CD4-positive, alpha-beta T cell treated with Interleukin-2 at 100 ng/mL for 4 hours (primary cell): ENCODE measurements around the gene TXNRD1.
A peak's percentile ranks its signal among the peaks of the same experiment; 100 is the strongest.
"Not testable (repeated sequence)": the region's sequence is repeated elsewhere in the genome, so short reads cannot be mapped to it uniquely, and the experiment has no call there.

Experiments used
- DNase-seq: peaks from one replicate; pipeline ENCODE4 v3.0.0-alpha.2; 2020; ENCODE audit warnings: low spot score

Gene TXNRD1

GRCh38 chr12:104280717-104281458, 65.3 kb downstream of the TXNRD1 start:
- no peak for DNase-seq

DNA sequence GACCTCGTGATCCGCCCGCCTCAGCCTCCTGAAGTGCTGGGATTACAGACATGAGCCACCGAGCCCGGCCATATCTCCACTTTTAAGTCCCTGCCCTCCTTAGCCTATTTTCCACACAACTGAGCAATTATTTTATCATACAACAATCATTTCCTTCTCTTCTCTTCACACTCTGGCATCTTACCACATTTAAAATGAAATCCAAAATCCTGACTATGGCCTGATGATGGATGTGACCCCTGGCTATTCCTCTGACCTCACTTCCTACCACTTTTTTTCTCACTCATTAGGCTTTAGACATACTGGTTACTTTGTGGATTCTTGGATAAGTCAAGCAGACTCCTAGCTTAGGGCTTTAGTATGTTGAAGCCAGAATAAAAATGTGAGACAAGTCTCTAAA, 66.1 kb downstream of the TXNRD1 start:
- DNase-seq = no peak

DNA sequence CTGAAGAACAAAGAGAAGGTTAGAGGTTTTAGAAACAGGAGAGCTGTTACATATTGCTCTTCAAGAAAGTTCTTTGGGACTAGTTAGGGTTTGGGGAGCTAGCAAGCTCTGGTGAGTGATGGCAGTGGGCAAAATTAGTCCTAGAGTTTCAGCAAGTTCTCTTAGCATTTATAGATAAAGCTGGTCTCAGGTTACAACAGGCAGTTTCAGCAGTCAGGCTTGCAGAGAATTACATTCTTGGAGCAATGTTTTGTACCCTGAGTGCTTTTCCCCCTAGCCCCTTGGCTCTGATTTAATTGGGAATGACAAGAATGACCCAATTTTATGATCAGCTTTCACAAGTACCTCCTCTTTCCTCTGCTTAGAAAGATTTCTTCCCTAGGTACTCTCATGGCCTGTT, 66.5 kb downstream of the TXNRD1 start:
- DNase-seq = no peak

- DNase-seq = no peak
Measured at GRCh38 chr12:104285740-104286515, 70.3 kb downstream of the TXNRD1 start.

GRCh38 chr12:104286516-104287482, 71.2 kb downstream of the TXNRD1 start:
- DNase-seq = peak; percentile 90

- DNase-seq = peak; percentile 84
Measured at GRCh38 chr12:104288635-104289274, 73.2 kb downstream of the TXNRD1 start.

- DNase-seq = no peak
Measured at GRCh38 chr12:104290320-104290719, 74.7 kb downstream of the TXNRD1 start.

DNA sequence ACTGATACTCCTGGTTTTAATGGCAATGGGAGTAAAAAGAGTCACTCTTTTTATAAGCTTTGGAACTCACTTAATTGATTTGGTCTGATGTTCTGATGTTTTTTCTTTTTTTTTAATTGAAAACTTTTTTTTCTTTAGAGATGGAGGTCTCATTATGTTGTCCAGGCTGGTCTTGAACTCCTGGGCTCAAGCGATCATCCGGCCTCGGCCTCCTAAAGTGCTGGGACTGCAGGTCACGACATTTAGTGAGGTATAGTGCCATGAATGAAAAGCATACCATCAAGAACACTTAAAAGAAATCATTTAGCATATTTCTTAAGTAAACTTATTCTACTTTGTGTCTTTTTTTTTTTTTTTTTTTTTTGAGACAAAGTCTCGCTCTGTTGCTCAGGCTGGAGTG, 75.3 kb downstream of the TXNRD1 start:
- DNase-seq = no peak

DNA sequence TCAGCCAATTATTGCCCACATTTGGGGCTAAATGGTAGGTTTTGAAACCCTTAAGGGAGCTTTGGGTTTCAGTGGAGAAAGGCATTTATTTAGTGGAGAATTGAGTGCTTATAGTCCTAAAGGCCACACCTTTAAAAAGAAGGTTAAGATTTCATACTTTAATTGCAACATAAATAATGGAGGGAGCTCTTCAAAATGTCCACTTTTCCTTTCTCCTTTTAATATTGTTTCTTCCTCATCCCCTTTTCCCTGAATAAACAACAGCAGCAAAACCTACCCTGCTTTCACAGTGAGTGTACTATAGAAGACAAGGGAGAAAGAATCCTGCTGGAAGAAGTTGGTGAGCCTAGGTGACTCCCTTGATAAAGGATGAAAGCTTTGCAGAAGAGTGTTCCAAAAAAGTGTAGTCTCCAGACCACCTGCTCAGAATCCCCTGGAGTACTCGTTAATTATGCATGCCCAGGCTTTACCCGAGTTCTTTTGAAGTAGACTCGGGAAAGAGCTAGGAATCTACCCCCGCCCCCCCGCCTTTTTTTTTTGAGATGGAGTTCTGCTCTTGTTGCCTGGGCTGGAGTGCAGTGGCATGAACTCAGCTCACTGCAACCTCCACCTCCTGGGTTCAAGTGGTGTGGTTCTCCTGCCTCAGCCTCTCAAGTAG, 76.4 kb downstream of the TXNRD1 start:
- DNase-seq = no peak

DNA sequence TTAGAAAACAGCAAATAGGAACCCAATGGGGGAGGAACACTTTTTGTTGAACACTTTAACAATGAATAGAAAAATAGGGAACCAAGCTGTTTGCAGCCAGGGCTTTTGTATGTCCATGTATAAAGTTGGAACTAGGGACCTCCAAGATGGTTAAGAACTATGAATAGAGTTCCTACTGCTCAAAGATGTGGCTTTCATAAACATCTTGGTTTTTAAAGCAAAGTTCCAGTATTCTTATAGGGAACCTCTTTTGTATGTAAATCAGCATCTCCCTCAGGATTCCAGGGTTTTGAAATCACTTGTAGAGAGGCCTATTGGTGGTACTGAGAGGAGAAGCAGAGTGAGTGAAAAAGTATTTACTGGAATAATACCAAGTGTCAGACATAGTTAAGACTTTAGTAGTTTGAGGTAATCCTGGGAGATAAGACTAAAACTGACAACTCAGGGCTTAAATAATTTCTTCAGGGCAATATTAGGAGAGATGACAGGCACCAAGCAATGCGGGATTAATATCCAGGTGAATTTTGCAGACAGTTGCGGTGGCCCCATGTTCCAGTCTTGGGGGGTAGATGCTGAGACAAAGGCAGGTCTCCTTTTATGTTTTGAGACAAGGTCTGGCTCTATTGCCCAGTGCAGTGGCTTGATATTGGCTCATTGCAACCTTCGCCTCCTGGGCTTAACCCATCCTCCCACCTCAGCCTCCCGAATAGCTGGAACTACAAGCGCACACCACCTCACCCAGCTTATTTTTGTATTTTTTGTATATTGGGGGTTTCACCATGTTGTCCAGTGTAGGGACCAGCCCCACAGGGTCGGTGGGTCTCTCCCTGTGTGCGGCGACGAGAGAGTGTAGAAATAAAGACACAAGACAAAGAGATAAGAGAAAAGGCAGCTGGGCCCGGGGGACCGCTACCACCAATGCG, 77.6 kb downstream of the TXNRD1 start:
- no peak for DNase-seq

- not testable (repeated sequence) for DNase-seq
Measured at GRCh38 chr12:104294158-104294859, 78.7 kb downstream of the TXNRD1 start.

- DNase-seq = no peak
Measured at GRCh38 chr12:104294927-104295668, 79.5 kb downstream of the TXNRD1 start.

- DNase-seq = no peak
Measured at GRCh38 chr12:104295954-104296353, 80.4 kb downstream of the TXNRD1 start.

- no peak for DNase-seq
Measured at GRCh38 chr12:104296718-104297117, 81.1 kb downstream of the TXNRD1 start.

GRCh38 chr12:104297477-104298113, 82.0 kb downstream of the TXNRD1 start:
- no peak for DNase-seq

- no peak for DNase-seq
Measured at GRCh38 chr12:104299842-104300481, 84.4 kb downstream of the TXNRD1 start.

DNA sequence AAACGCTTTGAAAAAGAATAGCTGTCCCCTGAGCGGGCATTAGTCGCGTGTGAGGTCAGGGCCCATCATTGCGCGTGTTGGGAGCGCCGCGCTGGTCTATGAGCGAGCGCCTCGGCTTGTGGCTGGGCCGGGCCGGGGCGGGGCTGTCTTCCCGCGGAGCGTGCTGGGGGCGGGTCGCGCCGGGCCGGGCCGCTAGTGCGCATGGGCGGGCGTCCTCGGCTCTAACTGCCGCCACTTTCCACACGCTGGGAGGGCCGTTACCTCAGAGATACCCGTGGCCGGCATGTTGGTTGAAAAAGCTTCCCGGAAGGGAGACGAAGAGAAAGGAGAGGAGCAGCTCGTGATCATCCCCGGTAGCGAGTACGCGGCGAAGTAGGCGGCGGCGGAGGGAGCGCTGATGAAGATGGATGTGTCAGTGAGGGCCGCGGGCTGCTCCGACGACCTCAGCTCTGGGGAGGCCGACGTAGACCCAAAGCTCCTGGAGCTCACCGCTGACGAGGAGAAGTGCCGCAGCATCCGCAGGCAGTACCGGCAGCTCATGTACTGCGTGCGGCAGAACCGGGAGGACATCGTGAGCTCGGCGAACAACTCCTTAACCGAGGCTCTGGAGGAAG, 88.1 kb downstream of the TXNRD1 start, which contains the start of gene EID3:
Gene EID3, plus strand, starts transcription at position 202 of the 614 bp plus-strand sequence. Its CDS starts 196 bp downstream, at position 398.
- DNase-seq = peak; percentile 92
